CD8-positive, alpha-beta memory T cell (primary cell): ENCODE measurements around the gene RGS6. TPM values are rescaled to one million over a fixed set of nuclear protein-coding genes. Genes with fewer than 3 reads are reported as not detected.

Experiments used
- CTCF ChIA-PET: fragments of 350-600 bp; sonication (Branson Sonifier 250); formaldehyde crosslinking; loops from one replicate; lab custom pipeline; 2021; ENCODE audit warnings: antibody characterized with exemption; lab: Charles Lee
- POLR2A ChIA-PET: fragments of 350-600 bp; sonication (Branson Sonifier 250); formaldehyde crosslinking; loops from one replicate; lab custom pipeline; 2021; ENCODE audit warnings: antibody characterized with exemption; lab: Charles Lee
- DNase-seq, 5 donors: peaks; one replicate each; pipeline versions ENCODE4 v3.0.0 to v3.0.0-alpha.2; 2020 to 2022; ENCODE audit warnings: mixed read lengths in 1 of 5
- H3K27ac ChIP-seq: one replicate; pipeline ENCODE4 v1.7.0; 2013; ENCODE audit warnings: low read depth, mild to moderate bottlenecking, low read length, moderate library complexity
- H3K27me3 ChIP-seq: 2 replicates; pipeline ENCODE4 v1.7.0; 2013; ENCODE audit warnings: low read length, mild to moderate bottlenecking; ENCODE audit not compliant: insufficient read depth, poor library complexity, severe bottlenecking
- H3K36me3 ChIP-seq: 2 replicates; pipeline ENCODE4 v1.7.0; 2013; ENCODE audit warnings: mild to moderate bottlenecking, low read length, moderate library complexity; ENCODE audit not compliant: insufficient read depth
- H3K4me1 ChIP-seq: 2 replicates; pipeline ENCODE4 v1.7.0; 2013; ENCODE audit warnings: mild to moderate bottlenecking, low read length, moderate library complexity; ENCODE audit not compliant: insufficient read depth
- H3K4me3 ChIP-seq: 2 replicates; pipeline ENCODE4 v1.7.0; 2013; ENCODE audit warnings: mild to moderate bottlenecking, low read length
- H3K9me3 ChIP-seq: 2 replicates; pipeline ENCODE4 v1.7.0; 2013; ENCODE audit warnings: mild to moderate bottlenecking, low read length
- H3K27ac Mint-ChIP-seq, 8 donors: one replicate each; pipeline ENCODE4 v1.8.0; 2020 to 2021; ENCODE audit warnings: mixed read lengths in 8 of 8, mild to moderate bottlenecking in 6 of 8, inconsistent platforms in 3 of 8, moderate library complexity in 3 of 8
- H3K27me3 Mint-ChIP-seq, 2 donors: one replicate each; pipeline ENCODE4 v1.8.0; 2020 to 2021; ENCODE audit warnings: mixed read lengths in 2 of 2, mild to moderate bottlenecking in 1 of 2, moderate library complexity in 1 of 2
- H3K36me3 Mint-ChIP-seq, 3 donors: one replicate each; pipeline ENCODE4 v1.8.0; 2020 to 2021; ENCODE audit warnings: mixed read lengths in 3 of 3, inconsistent platforms in 1 of 3, mild to moderate bottlenecking in 1 of 3
- H3K4me1 Mint-ChIP-seq, 3 donors: one replicate each; pipeline ENCODE4 v1.8.0; 2020 to 2021; ENCODE audit warnings: mixed read lengths in 3 of 3, inconsistent platforms in 1 of 3, mild to moderate bottlenecking in 1 of 3
- H3K4me3 Mint-ChIP-seq, 7 donors: one replicate each; pipeline ENCODE4 v1.8.0; 2020 to 2021; ENCODE audit warnings: mixed read lengths in 7 of 7, mild to moderate bottlenecking in 6 of 7, moderate library complexity in 4 of 7, inconsistent platforms in 2 of 7
- H3K9me3 Mint-ChIP-seq, 5 donors: one replicate each; pipeline ENCODE4 v1.8.0; 2020 to 2022; ENCODE audit warnings: mixed read lengths in 5 of 5, mild to moderate bottlenecking in 3 of 5, moderate library complexity in 2 of 5, inconsistent platforms in 1 of 5
- polyA plus RNA-seq: library from polyadenylated mRNA; unstranded; fragments of 300-500 nt; fragmentation: Illumina TruSeq; gene quantifications from one replicate; pipeline ENCODE4 v1.2.3, GENCODE V29; 2021
- total RNA-seq, 2 experiments: library from RNA; stranded (reverse); gene quantifications; one replicate each; pipeline ENCODE4 v1.2.3, GENCODE V29; 2021

The RGS6 gene
- total and polyA plus RNA-seq, 3 experiments from 2014 or later: 0.60 to 0.88 TPM; not detected in 1

DNA sequence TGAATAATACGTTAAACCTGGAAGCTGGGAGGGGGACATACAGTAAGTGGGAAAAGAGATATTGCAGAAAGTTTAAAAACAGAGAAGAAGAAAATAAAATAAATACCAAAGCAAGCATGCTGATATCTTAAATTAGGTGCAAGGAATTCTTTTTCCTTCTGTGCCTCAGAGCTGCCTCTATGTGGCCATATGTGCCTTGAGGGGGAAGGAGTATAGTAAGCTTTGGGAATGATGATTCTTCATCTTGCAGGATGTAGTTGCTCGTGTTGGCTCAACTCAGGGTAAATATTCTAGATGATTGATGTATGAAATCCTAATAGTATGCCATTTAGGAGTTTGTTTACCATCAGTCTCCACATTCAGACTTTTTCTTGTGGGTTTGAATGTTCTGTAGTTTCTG is 251.4 kb downstream of the RGS6 start:
- no peaks in the 10 kb centered on the region for H3K27me3 ChIP-seq
- H3K4me1 ChIP-seq: no peaks in the 10 kb centered on the region
- H3K36me3 ChIP-seq: no peaks in the 10 kb centered on the region
- no peak for DNase-seq
- Mint-ChIP-seq H3K27me3 (peaks cover 8 to 11% of the 10 kb centered on the region in 2 donors), H3K36me3 (no peaks in the 10 kb centered on the region), H3K9me3 (peaks cover 2 to 11% (median 10%) of the 10 kb centered on the region in 5 donors), H3K27ac (no peak overlapping the region), H3K4me3 (no peak overlapping the region), H3K4me1 (no peaks in the 10 kb centered on the region)
- no peak overlapping the region for H3K27ac ChIP-seq
- H3K4me3 ChIP-seq: no peak overlapping the region
- H3K9me3 ChIP-seq: no peaks in the 10 kb centered on the region
- ChIA-PET CTCF (no interaction called here), POLR2A (no interaction called here)

DNA sequence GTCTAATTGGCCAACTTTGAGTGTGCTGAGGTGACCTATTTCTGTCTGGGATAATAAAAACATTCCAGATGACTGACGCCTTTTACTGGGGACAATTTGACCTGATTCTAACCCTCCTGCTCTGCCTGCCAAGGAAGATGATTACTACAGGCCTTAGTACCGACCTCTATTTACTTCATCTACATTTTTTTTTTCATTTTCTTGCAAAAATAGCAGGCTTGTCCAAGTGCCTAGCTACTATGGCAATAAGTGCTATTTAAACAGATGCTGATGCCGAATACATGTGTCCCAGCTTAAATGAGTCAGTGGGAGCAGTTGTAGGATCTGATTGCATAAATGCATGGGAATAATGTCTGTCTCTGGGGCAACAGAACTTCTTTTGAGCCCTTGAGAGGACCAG is 254.3 kb downstream of the RGS6 start:
- Mint-ChIP-seq H3K9me3 (no peaks in the 10 kb centered on the region), H3K4me1 (no peaks in the 10 kb centered on the region), H3K27me3 (peaks cover 0 to 6% of the 10 kb centered on the region in 2 donors), H3K27ac (no peak overlapping the region), H3K4me3 (no peak overlapping the region), H3K36me3 (no peaks in the 10 kb centered on the region)
- H3K27ac ChIP-seq: no peak overlapping the region
- no peaks in the 10 kb centered on the region for H3K9me3 ChIP-seq
- ChIA-PET POLR2A (no interaction called here), CTCF (no interaction called here)
- H3K36me3 ChIP-seq: no peaks in the 10 kb centered on the region
- DNase-seq: no peak
- H3K4me3 ChIP-seq: no peak overlapping the region
- no peaks in the 10 kb centered on the region for H3K27me3 ChIP-seq
- H3K4me1 ChIP-seq: no peaks in the 10 kb centered on the region

DNA sequence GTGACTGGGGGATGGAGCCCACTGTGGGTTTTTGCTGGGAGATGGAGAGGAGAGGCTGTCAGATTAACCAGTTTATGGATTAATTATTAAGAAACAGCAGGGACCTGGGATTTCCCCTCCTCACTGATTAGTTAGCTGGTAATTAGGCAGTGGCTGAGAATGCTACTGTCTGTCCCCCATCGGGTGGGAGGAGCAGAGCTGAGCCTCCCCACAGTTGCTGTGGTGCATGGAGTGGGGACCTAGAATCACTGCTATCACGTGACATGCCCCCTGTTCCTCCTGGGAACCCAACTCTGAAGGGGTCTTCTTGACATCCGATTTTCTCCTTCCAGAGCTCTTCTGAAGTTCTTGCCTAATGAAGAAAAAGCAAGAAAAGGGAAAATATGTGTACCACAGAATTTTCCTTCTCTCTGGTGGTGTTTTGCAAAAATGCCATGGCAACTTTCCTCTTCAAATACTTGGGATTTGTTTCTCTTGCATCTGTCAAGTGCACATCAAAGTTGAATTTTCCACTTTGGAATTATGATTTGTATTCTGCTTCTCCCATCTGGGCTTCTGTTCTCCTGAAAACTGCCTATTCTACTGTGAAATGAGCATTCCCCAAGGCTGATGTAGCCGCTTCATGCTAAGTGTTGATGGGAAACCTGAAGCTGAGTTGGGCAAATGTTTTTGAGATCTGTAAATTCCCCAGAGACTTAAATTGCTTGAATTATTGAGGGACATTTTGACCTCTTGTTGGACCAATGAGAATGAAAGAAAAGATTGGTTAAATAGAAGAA is 264.2 kb downstream of the RGS6 start:
- Histone ChIP-seq H3K4me3 (no peak overlapping the region), H3K27me3 (no peaks in the 10 kb centered on the region), H3K27ac (no peak overlapping the region), H3K4me1 (no peaks in the 10 kb centered on the region), H3K9me3 (no peaks in the 10 kb centered on the region), H3K36me3 (no peaks in the 10 kb centered on the region)
- no peaks in the 10 kb centered on the region for H3K4me1 Mint-ChIP-seq
- H3K27me3 Mint-ChIP-seq: peaks cover 9 to 12% of the 10 kb centered on the region in 2 donors
- H3K27ac Mint-ChIP-seq: no peak overlapping the region
- CTCF ChIA-PET: no interaction called here
- H3K9me3 Mint-ChIP-seq: peaks cover 0 to 3% (median 0%) of the 10 kb centered on the region in 5 donors
- H3K4me3 Mint-ChIP-seq: no peak overlapping the region
- H3K36me3 Mint-ChIP-seq: no peaks in the 10 kb centered on the region
- POLR2A ChIA-PET: no interaction called here
- DNase-seq: no peak

DNA sequence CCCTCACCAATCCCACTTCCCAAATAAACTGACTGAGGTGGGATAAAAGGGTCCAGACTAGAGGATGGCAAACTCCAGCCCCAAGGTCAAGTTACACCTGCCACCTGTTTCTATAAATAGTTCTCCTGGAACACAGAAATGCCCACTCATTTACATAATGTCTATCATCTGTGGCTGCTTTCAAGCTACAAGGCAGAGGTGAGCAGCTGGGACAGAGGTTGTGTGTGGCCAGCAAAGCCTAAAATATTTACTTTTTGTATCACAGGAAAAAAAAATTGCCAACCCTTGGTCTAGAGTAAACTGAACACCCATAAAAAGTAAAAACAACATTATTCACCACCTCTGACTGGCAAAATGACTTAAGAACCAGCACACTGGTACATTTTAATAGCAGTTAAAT is 269.4 kb downstream of the RGS6 start:
- CTCF ChIA-PET: no interaction called here
- H3K4me3 ChIP-seq: no peak overlapping the region

DNA sequence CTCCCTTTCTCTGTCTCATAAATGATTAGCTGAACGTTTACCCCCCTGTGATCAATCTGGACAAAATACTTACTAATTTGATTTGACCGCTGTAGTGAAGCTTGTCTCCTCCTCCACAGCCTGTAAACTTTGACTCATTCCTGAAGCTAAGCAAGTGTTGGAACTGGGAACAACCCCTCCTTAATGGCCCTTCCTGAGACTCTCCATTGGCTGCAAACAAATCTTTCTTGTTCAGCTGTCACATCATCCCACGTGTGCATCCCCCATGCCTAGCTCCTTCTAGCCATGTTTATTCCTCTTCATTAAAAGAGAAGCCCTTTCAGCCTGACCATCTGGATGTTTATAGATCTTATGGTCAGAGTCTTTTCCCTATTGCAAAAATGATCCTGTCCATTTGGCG is 281.2 kb downstream of the RGS6 start:
- DNase-seq: no peak
- Histone ChIP-seq H3K27ac (no peak overlapping the region), H3K9me3 (no peaks in the 10 kb centered on the region), H3K36me3 (no peaks in the 10 kb centered on the region), H3K4me3 (no peak overlapping the region), H3K4me1 (no peaks in the 10 kb centered on the region), H3K27me3 (no peaks in the 10 kb centered on the region)
- no peaks in the 10 kb centered on the region for H3K4me1 Mint-ChIP-seq
- peaks cover 2 to 19% of the 10 kb centered on the region in 2 donors for H3K27me3 Mint-ChIP-seq
- no peak overlapping the region for H3K27ac Mint-ChIP-seq
- H3K4me3 Mint-ChIP-seq: no peak overlapping the region
- H3K9me3 Mint-ChIP-seq: peaks cover 0 to 3% (median 2%) of the 10 kb centered on the region in 5 donors
- ChIA-PET CTCF (no interaction called here), POLR2A (no interaction called here)
- no peaks in the 10 kb centered on the region for H3K36me3 Mint-ChIP-seq

More for the DNA sequence above, 269.4 kb downstream of the RGS6 start:
- Histone ChIP-seq H3K4me1 (no peaks in the 10 kb centered on the region), H3K36me3 (no peaks in the 10 kb centered on the region), H3K9me3 (no peaks in the 10 kb centered on the region), H3K27me3 (no peaks in the 10 kb centered on the region), H3K27ac (no peak overlapping the region)
- H3K4me3 Mint-ChIP-seq: no peak overlapping the region
- POLR2A ChIA-PET: no interaction called here
- peaks cover 5 to 24% of the 10 kb centered on the region in 2 donors for H3K27me3 Mint-ChIP-seq
- H3K36me3 Mint-ChIP-seq: no peaks in the 10 kb centered on the region
- no peak overlapping the region for H3K27ac Mint-ChIP-seq
- H3K9me3 Mint-ChIP-seq: peaks cover 0 to 3% (median 1%) of the 10 kb centered on the region in 5 donors
- H3K4me1 Mint-ChIP-seq: no peaks in the 10 kb centered on the region
- no peak for DNase-seq

DNA sequence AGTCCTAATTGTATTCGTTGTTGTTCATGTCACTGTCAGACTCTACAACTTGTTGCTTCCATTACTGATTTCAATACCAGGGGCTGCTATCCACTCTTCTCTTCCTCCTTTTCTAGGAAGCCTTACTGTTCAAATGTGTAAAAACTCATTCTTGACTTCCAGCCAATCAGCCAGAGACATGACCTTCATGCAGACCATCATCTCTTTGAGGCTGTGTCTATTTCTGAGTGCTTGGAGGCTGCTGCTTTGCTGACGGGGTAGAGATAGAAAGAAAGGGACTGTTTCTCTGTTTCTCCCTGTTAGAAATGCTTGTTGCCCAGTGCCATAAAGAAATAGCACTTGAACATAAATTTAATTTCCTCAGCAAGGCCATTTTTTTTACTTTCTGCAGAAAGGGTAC is 282.9 kb downstream of the RGS6 start:
- CTCF ChIA-PET: no interaction called here
- H3K4me1 Mint-ChIP-seq: no peaks in the 10 kb centered on the region
- POLR2A ChIA-PET: no interaction called here
- no peak for DNase-seq
- no peaks in the 10 kb centered on the region for H3K4me1 ChIP-seq
- H3K27me3 Mint-ChIP-seq: peaks cover 2 to 16% of the 10 kb centered on the region in 2 donors
- H3K27ac Mint-ChIP-seq: no peak overlapping the region
- no peaks in the 10 kb centered on the region for H3K27me3 ChIP-seq
- no peaks in the 10 kb centered on the region for H3K36me3 Mint-ChIP-seq
- no peak overlapping the region for H3K27ac ChIP-seq
- no peaks in the 10 kb centered on the region for H3K36me3 ChIP-seq
- no peaks in the 10 kb centered on the region for H3K9me3 ChIP-seq
- no peak overlapping the region for H3K4me3 Mint-ChIP-seq
- H3K4me3 ChIP-seq: no peak overlapping the region
- H3K9me3 Mint-ChIP-seq: peaks cover 0 to 3% (median 2%) of the 10 kb centered on the region in 5 donors

DNA sequence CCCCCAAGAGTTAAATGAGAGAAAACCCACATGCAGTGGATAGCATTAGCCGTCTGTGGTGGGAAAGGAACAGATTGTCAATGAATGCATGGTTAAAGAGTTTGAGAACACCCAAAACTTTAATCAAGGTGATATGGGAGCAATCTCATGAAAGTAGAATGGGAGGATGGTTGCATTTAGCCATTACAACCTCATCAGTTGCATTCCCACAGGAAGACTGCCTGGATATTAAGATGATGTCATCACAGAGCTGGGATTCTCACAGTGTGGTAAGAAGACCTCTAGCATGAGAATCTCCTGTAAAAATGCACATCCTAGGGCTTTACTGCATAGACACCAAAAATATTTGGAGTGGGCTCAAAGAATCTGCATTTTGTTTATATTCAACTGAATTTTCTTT is 284.9 kb downstream of the RGS6 start:
- Histone ChIP-seq H3K27me3 (no peaks in the 10 kb centered on the region), H3K27ac (no peak overlapping the region), H3K4me1 (no peaks in the 10 kb centered on the region), H3K4me3 (no peak overlapping the region), H3K9me3 (no peaks in the 10 kb centered on the region), H3K36me3 (no peaks in the 10 kb centered on the region)
- ChIA-PET POLR2A (no interaction called here), CTCF (no interaction called here)
- H3K27ac Mint-ChIP-seq: no peak overlapping the region
- H3K4me1 Mint-ChIP-seq: no peaks in the 10 kb centered on the region
- no peak overlapping the region for H3K4me3 Mint-ChIP-seq
- DNase-seq: no peak
- H3K9me3 Mint-ChIP-seq: peaks cover 3 to 15% (median 7%) of the 10 kb centered on the region in 5 donors
- no peaks in the 10 kb centered on the region for H3K36me3 Mint-ChIP-seq
- peaks cover 2 to 19% of the 10 kb centered on the region in 2 donors for H3K27me3 Mint-ChIP-seq

DNA sequence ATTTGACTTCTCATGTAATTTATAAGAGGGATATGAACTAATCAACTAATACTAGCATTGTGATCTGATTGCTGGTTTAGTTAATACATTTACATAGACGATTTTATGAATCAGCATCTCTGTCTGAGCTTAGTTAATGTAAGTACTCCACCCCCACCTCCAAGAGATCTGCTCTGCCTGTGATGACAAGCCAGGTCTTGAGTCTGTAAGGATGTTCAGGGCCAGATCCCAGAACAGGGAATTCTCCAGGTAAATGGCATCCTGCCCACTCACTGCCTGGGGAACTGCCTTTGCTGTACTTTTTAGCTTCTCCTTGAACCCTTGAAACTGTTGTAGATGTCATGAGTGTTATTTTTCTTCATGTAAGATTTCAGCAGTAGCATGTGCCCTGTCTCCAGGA is 289.8 kb downstream of the RGS6 start:
- Mint-ChIP-seq H3K27me3 (peaks cover 5 to 17% of the 10 kb centered on the region in 2 donors), H3K36me3 (no peaks in the 10 kb centered on the region), H3K4me1 (no peaks in the 10 kb centered on the region), H3K4me3 (no peak overlapping the region), H3K9me3 (peaks cover 0 to 12% (median 7%) of the 10 kb centered on the region in 5 donors), H3K27ac (no peak overlapping the region)
- Histone ChIP-seq H3K36me3 (no peaks in the 10 kb centered on the region), H3K27ac (no peak overlapping the region), H3K9me3 (no peaks in the 10 kb centered on the region), H3K4me3 (no peak overlapping the region), H3K4me1 (no peaks in the 10 kb centered on the region), H3K27me3 (no peaks in the 10 kb centered on the region)
- POLR2A ChIA-PET: no interaction called here
- no peak for DNase-seq
- CTCF ChIA-PET: no interaction called here
